Upper lobe of left lung (tissue), 4 donors: Measurements from ENCODE around the gene DLGAP1.

Experiments
- EP300 ChIP-seq, 4 donors: sonication (generic); formaldehyde crosslinking; IDR thresholded peaks; one replicate each; pipeline ENCODE4 v1.5.1; 2017; ENCODE audit warnings: antibody characterized with exemption in 4 of 4, control low read depth in 2 of 4
- POLR2A ChIP-seq, 4 donors: fragments of 450-650 bp; IDR thresholded peaks; one replicate each; pipeline ENCODE4 v1.5.1; 2016 to 2017; ENCODE audit warnings: antibody characterized with exemption in 4 of 4, mild to moderate bottlenecking in 2 of 4
- TF ChIP-seq, protein P1 (sequence below), 6 experiments: fragments of 450-650 bp in 4 of 6; fragments of 200-600 bp in 2 of 6; sonication (generic) in 2 of 6; IDR thresholded peaks; one replicate each; pipeline ENCODE4 v1.5.1; 2016 to 2019; ENCODE audit warnings: antibody characterized with exemption in 6 of 6

- TF ChIP-seq EP300 (IDR thresholded peaks at IDR 0.05) (no peak), POLR2A (IDR thresholded peaks at IDR 0.05) (no peak)
- TF ChIP-seq, protein P1, sequence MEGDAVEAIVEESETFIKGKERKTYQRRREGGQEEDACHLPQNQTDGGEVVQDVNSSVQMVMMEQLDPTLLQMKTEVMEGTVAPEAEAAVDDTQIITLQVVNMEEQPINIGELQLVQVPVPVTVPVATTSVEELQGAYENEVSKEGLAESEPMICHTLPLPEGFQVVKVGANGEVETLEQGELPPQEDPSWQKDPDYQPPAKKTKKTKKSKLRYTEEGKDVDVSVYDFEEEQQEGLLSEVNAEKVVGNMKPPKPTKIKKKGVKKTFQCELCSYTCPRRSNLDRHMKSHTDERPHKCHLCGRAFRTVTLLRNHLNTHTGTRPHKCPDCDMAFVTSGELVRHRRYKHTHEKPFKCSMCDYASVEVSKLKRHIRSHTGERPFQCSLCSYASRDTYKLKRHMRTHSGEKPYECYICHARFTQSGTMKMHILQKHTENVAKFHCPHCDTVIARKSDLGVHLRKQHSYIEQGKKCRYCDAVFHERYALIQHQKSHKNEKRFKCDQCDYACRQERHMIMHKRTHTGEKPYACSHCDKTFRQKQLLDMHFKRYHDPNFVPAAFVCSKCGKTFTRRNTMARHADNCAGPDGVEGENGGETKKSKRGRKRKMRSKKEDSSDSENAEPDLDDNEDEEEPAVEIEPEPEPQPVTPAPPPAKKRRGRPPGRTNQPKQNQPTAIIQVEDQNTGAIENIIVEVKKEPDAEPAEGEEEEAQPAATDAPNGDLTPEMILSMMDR (IDR thresholded peaks at IDR 0.05): no peak
Observed at GRCh38 chr18:3510896-3511295, 944.2 kb downstream of the DLGAP1 start.
